SK-MEL-5 (cell line): ENCODE results near the gene LGI4. TPM values are rescaled to one million over a fixed set of nuclear protein-coding genes. Genes with fewer than 3 reads are reported as not detected.
A peak's percentile ranks its signal among the peaks of the same experiment; 100 is the strongest.
"Not testable (repeated sequence)": the region's sequence is repeated elsewhere in the genome, so short reads cannot be mapped to it uniquely, and the experiment has no call there.

Source experiments
- DNase-seq: peaks from one replicate; pipeline ENCODE4 v3.0.0-alpha.2; 2016; ENCODE audit warnings: low read depth, low spot score
- in situ Hi-C: cut with HindIII; loops from 2 replicates; pipeline ENCODE4 v1.10.0; 2016; ENCODE audit warnings: low sequenced_read_pairs, high pct_unique_total_duplicates, low pct_unique_long_range_greater_than_20kb
- total RNA-seq: library from RNA; depleted of rRNA; stranded (reverse); fragments of >200 nt; shearing (Covaris generic); gene quantifications from 2 replicates; pipeline ENCODE4 v1.2.3, GENCODE V29; 2014

The LGI4 gene
- total RNA-seq, 1 experiment from 2014 or later = 0.11 TPM

DNA sequence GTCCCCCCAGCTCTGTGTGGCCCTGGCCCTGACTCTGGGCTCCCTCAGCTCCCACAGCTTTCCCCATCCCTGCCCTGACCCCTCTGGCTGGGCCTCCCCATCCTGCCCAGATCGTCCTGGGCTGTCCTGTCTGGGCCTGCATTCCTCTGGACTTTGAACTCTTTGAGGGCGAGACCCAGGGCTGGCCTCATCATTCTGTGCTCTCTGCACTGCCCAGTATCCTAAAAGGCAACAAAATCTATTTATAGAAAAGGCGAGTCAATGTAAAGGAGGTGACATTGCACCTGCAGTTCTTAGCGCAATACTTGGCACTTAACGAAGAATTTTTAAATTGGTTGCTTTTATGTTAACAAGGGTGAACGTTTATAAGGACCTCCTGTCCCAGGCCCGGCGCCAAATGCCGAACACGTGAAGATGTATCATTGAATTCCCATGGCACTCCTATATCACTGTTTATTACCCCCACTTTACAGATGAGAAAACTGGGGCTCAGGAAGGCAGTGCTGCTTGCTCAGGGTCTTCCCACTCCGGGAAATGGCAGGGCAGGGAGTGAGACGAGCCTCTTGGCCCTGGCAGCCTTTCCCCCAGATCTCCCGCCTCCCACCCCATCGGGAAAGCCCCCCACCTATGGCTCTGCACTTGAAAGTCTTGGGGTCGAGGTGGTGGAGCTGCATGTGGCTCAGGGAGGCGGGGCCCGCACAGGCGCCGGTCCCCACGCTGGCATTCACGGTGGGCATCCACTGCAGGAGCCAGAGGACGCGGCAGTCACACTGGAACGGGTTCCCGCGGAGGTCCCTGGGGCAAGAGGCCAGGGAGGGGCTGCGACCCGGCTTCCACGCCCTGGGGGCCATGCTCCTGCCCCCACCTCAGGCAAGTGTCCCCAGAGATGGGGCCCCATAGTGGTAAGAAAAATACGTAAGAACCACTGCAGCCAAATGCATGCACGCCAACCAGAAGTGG, 3.8 kb downstream of the LGI4 start:
- DNase-seq = no peak
- in situ Hi-C loops = no loop called here

DNA sequence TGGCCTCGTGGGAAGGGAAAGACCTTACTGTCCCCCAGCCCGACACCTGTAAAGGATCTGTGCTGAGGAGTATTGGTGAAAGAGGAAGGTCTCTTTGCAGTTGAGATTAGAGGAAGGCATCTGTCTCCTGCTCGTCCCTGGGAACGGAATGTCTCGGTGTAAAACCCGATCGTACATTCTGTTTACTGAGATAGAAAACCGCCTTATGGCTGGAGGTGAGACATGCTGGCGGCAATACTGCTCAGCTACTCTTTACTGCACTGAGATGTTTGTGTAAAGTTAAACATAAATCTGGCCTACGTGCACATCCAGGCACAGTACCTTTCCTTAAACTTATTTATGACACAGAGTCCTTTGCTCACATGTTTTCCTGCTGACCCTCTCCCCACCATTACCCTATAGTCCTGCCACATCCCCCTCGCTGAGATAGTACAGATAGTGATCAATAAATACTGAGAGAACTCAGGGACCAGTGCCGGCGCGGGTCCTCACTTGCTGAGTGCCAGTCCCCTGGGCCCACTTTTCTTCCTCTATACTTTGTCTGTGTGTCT, 5.1 kb downstream of the LGI4 start:
- in situ Hi-C loops, DNase-seq: not testable (repeated sequence)

DNA sequence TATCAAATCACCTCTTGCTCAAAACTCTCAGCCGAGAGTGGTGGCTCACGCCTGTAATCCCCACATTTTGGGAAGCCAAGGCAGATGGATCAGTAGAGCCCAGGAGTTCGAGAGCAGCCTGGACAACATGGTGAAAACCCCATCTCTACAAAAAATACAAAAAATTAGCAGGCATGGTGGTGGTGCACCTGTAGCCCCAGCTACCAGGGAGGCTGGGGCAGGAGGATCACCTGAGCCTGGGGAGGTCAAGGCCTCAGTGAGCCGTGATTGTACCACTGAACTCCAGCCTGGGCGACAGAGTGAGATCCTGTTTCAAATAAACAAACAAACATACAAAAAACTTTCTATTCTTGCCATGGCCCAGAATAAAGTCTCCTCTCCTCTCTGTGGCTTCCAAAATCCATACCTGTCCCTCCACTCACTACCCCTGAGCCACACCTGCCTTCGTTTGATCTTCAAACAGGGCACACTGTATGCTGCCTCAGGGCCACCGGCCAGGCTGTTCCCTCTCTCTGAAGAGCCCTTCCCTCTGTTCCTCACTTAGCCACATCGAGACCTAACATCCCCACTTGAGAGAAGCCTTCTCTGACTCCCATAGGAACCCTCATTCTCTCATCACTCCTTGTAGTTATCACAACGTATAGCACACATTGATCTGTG, 6.3 kb downstream of the LGI4 start:
- in situ Hi-C loops = no loop called here
- DNase-seq = no peak

DNA sequence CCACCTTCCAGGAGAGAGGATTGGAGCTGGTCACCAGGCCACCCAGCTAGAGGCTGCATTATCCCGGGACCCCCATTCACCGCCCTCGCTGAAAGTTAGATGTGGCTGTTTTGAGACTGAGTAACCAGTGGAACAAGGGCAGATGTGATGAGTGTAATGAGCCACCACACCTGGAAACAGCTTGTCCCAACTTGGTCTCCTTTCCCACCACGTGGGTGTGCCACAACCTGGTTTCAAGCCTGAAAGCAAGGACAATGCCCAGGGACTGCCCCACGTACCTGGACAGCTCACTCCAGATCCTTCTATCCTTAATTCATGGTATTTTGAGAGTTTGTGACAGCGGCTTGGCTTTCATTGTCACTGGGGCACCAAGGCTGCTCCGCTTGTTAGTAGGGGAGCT, 7.0 kb downstream of the LGI4 start:
- in situ Hi-C loops = no loop called here
- DNase-seq = no peak

DNA sequence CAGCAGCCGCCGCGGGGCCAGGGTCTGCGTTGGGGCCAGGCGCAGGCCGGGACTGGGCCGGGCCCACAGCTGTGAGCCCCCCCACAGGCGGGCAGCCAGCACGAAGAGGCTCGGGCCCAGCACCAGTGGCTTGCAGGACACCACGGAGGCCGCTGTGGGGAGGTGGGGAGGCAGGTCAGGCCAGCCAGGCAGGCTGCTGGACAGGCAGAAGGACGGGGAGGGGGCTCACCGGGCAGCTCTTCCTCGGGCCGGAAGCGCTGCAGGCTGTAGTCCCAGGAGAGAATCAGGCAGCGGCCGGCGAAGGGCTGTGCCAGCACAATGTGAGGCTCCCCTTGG, 8.3 kb downstream of the LGI4 start:
- in situ Hi-C loops = no loop called here
- DNase-seq = no peak

DNA sequence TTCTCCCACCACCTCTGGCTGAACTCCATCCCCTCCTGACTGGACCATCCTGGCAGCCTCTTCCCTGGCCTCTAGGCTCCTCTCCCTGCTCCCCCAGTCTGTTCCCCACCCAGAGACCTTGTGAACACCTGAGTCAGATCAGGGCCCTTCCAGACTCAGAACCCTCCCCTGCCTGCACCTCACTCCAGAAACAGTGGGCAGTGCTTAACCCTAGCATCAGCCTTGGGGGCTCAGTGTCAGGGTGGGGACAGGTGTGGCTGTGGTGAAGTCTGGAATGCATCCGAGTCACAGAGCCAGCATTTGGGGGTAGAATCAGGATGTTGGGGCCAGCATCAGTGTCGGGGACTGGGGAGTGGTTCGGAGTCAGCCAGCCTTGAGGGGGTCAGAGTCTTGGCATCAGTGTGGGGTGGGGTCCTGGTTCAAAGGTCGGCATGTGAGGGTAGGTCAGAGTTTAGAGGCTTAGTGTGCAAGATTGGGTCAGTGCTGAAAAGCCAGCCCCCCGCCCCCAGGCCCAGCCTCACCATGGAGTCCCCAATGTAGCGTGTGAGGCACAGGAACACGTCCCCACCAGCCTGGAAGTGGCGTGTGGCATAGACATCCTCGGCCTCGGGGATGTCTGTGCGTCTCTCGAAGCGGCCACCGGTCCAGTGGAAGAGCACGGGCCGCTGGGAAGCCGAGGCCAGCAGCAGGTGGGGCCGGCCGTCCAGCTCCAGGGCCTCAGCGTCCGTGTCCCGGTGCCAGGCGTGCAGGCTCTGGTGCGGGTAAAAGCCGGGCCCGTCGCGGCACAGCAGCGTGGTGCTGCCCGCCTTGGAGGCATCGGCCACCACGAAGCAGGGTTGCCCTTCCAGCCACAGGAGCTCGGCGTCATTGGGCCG, 8.9 kb downstream of the LGI4 start:
- DNase-seq = no peak
- in situ Hi-C loops = no loop called here

DNA sequence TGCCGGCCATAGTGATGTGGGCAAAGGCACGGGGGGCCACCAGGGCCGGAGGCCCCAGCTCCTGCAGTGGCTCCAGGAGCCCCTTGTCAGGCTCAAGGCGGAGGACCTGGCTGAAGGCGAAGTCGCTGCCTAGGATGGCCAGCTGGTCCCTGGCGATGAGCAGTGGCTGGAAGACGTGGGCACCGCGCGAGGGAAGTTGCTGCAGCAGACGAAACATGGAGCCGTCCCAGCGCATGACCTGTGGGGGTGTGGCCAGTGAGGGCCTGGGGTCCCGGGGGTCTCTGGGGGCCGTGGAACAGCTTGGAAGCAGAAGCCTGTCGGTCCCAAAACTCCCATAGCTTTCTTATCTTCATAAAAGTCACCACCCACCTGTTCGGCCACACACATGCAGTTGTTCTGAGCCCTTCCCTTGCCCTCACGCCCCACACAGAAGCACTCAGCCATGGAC, 9.6 kb downstream of the LGI4 start:
- no peak for DNase-seq
- in situ Hi-C loops = no loop called here

DNA sequence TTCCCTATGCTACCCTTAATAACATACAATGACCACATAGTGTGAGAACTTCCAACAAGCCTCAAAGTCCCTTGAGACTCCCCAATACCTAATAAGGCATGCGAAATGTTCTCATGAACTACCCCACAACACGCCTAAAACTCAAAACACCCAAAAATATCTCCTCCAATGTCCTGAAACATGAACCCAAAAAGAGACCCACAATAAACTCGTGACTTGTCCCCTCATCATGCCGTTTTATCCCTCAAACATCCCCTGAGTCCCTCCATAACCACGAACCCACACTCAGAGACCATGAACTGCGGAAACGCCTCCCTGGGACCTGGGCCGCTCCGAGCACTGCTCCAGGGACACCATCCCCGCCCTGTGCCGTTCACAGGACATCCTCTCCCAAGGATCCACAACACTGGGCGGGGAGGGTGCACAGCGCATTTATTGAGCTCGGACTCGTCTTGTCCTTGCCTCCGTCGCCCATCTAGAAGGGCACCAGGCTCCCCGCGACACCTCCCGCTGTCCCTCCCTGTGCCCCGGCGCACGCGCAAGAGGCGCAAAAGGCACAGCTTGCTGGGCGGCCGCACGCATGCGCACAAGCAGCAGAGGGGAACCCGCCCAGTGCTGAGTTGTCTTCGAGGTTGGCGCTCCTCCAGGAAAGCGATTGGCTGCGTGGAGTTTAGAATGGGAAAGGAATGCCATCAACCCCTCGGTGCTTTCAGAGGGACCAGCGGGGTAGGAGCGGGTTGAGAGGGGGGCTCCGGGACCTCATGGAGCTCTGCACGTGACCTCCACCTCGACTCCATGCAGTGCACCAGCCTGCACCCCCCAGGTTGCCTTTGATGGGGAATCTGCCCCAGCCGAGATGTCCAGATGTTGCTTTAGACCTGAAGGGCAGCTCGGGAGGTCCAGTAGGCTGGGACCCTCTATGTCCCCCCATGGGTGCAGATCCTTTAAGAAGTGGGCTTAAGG, 10.5 kb downstream of the LGI4 start:
- in situ Hi-C loops = no loop called here
- DNase-seq = peak; percentile 88

DNA sequence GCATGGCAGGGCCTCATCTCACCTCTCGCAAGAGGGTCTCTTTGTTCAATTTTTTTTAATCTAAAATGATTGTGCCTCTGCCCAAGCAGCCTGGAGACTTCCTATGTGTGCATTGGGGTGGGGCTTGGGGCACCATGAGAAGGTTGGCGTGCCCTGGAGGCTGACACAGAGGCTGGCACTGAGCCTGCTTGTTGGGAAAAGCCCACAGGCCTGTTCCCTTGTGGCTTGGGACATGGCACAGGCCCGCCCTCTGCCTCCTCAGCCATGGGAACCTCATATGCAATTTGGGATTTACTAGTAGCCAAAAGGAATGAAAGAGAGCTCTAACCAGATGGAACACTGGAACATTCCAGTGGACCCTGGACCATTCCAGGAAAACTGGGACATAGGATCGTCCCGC, 11.3 kb downstream of the LGI4 start:
- no peak for DNase-seq
- in situ Hi-C loops = no loop called here

DNA sequence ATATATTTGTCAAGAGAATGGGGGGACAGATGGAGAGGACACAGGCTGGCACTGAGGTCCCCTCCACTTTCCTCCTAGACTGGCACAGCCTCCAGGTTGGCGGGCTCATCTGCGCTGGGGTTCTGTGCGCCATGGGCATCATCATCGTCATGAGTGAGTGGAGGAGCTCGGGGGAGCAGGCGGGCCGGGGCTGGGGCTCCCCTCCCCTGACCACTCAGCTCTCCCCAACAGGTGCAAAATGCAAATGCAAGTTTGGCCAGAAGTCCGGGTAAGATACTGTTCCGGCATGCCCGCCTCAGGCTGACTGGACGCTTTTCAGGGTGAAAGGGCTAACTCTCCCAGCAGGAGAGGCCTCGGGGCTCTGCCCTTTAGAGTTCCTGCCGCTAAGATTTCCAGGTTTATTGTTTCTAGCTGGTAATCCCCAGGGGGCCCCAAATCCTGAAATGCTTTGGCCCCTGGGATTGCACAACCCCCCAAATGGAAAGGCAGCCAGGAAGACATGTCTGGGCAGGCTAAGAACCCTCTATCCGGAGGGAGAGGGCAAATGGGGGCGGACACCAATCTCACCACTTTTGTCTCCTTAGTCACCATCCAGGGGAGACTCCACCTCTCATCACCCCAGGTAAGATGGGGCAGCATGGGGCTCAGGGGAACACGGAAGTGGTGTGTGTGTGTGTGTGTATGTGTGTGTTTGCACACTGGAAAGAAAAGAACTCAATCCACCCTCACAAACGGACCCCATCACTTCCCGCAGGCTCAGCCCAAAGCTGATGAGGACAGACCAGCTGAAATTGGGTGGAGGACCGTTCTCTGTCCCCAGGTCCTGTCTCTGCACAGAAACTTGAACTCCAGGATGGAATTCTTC, 11.9 kb downstream of the LGI4 start:
- in situ Hi-C loops = no loop called here
- DNase-seq = no peak

DNA sequence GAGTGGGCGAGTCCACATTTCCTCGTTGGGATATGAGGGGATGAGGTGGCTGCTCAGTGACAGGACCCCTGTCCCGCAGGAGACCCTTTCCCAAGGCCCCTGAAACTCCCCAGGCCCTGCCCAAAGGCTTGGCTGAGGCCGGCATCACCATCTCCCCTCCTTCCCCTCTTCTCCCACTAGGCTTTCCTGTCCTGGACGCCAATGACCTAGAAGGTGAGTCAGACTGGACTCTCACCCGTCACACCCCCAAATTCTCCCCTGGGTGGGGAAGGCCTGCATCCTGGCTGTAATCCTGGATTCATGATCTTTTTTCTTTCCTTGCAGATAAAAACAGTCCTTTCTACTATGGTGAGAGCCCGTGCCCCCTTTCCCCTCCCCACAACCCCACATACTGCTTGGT, 14.0 kb downstream of the LGI4 start:
- DNase-seq = no peak
- in situ Hi-C loops = no loop called here

DNA sequence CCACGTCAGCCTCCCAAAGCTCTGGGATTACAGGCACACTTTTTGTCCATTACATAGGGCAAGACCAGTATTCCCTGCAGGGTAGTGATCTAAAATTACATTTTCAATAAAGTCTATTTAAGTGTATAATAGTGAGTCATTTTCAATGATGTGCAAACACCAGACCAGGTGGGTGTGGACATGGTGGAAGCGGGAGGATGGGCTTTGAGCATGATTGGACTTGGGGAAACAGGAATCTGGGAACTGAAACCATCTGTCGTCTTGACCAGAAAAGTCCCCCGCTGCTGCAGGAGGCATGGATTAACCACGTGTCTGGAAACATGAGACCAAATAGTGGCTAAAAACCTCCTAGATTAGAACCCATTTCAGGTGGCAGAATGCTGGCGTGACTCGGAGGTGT, 14.4 kb downstream of the LGI4 start:
- peak; percentile 28 for DNase-seq
- in situ Hi-C loops = no loop called here

DNA sequence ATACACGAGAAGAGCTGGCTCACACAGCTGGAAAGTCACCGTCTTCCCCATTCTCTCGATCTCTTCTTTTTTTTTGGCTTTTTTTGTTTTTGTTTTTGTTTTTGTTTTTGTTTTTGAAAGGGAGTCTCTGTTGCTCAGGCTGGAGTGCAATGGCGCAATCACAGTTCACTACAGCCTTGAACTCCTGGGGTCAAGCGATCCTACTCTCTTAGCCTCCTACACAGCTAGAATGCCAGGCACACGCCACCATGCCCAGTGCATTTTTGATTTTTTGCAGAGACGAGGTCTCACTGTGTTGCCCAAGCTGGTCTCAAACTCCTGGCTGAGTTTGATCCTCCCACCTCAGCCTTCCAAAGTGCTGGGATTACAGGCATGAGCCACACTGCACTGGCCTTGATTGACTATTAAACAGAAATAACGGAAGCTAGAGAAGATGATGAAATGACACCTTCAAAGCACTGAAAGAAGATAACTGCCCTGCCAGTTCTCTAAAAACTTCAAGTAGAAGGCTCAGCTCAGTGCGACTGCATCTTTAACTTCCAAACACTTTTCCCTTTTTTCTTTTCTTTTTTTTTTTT, 15.2 kb downstream of the LGI4 start:
- no peak for DNase-seq
- in situ Hi-C loops = no loop called here

DNA sequence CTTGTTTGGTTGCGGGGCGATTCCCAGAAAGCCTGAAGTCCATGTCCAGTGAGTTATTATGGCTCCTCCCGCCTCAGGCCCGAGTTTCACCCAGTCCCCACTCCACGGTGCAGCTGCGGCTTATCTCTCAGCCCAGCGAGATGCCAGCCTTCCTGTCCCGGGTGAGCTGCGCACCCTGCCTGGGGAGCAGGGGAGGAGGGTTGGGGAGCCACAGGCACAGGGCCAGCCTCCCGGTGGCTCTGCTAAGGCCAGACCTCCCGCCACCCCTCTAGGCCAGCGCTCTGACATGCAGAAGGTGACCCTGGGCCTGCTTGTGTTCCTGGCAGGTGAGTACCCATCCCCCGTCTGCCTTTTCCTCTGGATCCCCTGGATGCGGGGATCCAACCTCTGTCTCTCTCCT, 15.8 kb downstream of the LGI4 start:
- DNase-seq = no peak
- in situ Hi-C loops = no loop called here

DNA sequence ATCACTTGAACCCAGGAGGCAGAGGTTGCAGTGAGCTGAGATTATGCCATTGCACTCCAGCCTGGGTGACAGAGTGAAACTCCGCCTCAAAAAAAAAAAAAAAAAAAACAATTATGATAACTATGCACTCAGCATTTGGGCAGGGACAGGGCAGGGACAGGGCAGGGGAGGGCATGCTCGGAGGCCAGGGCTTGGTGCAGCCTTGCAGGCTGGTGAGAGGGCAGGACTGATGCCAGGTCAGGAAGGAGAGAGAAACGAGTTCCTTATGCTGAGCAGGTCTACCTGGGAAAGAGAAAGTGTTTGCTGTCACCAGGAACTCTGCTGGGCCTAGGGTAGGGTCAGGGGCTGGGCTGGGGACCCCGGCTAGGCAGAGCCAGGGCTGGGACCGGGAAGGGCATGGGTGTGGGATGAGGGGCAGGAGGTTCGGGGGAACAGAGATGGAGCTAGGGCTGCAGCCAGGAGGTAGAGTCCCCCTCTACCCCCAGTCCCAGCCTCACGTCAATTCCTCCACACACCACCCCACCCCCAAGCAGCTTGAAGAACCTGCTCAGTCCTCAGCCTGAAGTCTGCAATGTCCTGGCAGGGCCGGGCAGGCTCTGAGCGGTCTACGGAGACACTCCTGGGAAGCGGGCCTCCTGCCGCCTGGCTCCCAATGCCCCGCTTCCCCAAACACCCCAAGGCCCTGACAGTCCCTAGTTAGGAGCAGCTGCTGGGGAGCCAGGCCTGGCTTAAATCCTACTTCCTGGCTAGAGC, 16.4 kb downstream of the LGI4 start:
- in situ Hi-C loops = no loop called here

More for the DNA sequence above, 16.4 kb downstream of the LGI4 start:
- no peak for DNase-seq
